SU-DHL-6 (cell line): ENCODE measurements around the gene SIK3.

Experiments used
- EZH2phosphoT487 ChIP-seq: fragments of 200-600 bp; sonication (generic), shearing (Covaris generic); conservative IDR thresholded peaks from 2 replicates; pipeline ENCODE4 v1.6.1; 2018; ENCODE audit warnings: mild to moderate bottlenecking, antibody characterized with exemption, low read length, moderate library complexity, mixed read lengths
- TF ChIP-seq, protein P1 (sequence below): fragments of 200-600 bp; sonication (generic); IDR thresholded peaks from one replicate; pipeline ENCODE4 v1.5.1; 2017; ENCODE audit warnings: antibody characterized with exemption, mild to moderate bottlenecking, low read length, moderate library complexity; ENCODE audit not compliant: insufficient read depth, poor library complexity, severe bottlenecking

DNA sequence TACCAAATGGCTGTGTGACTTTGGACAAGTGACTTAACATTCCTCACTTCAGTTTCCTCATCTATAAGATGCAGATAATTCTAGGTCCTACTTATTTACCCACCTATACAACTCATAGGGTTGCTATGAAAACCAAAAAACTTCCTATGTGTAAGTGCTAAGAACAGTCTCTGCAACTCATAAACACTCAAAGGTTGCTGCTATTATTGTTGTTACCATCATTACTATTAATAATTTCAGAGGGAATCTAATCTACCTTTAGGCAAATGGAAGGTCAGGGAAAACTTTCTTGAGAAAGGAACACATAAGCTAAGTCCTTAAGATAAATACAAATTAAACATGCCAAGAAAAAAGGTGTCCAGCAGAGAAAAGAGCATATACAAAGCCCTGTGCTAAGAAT lies 40.5 kb downstream of the SIK3 start:
- TF ChIP-seq, protein P1, sequence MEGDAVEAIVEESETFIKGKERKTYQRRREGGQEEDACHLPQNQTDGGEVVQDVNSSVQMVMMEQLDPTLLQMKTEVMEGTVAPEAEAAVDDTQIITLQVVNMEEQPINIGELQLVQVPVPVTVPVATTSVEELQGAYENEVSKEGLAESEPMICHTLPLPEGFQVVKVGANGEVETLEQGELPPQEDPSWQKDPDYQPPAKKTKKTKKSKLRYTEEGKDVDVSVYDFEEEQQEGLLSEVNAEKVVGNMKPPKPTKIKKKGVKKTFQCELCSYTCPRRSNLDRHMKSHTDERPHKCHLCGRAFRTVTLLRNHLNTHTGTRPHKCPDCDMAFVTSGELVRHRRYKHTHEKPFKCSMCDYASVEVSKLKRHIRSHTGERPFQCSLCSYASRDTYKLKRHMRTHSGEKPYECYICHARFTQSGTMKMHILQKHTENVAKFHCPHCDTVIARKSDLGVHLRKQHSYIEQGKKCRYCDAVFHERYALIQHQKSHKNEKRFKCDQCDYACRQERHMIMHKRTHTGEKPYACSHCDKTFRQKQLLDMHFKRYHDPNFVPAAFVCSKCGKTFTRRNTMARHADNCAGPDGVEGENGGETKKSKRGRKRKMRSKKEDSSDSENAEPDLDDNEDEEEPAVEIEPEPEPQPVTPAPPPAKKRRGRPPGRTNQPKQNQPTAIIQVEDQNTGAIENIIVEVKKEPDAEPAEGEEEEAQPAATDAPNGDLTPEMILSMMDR = no peak
- TF ChIP-seq EZH2phosphoT487 = no peak
